Activated CD4-positive, alpha-beta T cell treated with anti-CD3 and anti-CD28 coated beads for 1 hour (primary cell): Measurements from ENCODE around the gene SPATA20.

ENCODE experiments used
- DNase-seq: peaks from one replicate; pipeline ENCODE4 v3.0.0-alpha.2; 2020

Gene SPATA20

DNA sequence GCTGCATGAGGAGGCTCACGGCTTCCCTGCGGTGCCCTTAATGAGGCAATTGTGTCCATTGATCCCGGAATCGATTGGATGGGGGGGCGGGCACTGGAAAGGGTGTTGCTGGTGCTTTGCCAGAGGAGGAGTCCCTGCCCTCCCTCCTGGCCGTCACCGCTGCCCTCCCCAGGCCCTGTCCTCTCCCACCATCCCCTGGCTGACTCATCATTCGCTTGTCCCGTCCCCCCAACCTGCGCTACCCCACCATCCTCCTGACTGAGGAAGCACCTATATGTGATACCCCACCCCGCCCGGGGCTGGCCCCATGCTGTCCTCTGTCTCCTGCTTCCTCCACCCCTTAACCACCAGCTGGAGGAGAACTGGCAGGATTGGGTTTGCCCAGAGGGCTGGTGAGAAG lies 34.3 kb downstream of the SPATA20 start:
- DNase-seq, result no peak

DNA sequence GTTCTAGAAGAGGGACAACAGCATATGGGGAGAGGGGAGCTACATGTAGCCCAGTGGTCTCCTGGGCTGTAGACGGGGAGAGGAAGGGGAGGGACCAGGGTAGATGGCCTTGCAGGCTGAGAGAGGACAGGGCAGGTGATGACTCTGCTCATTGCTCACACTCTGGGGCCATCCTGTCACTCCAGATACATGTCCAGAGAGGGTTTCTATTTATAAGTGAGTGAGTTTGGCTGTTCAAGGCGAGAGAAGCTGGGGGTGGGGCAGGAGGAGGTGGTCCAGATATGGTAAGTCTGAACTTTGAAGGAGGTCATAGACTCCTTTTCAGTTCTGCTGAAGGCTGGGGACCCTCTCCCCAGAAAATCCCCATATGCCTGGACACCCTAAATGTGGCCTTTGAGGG lies 35.8 kb downstream of the SPATA20 start:
- DNase-seq, result no peak

DNA sequence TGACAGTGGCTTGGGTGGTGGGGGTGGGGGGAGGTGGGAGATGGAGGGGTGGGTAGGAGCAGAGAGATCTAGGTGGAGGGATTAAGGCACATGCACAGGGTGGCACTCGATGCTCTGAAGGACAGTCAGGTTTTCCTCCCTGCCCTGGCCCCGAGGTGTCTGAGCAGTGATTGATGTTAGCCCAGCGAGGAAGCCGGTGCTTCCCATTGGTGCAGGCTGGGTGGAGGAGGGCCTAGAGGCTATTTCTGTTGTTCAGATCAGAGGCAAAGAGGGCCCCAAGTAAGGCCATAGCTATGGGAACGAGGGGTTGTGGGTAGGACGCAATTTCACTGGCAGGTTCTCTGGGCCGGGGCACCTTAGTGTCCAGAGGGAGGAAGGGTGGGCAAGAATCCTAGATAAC lies 36.7 kb downstream of the SPATA20 start:
- no peak for DNase-seq

DNA sequence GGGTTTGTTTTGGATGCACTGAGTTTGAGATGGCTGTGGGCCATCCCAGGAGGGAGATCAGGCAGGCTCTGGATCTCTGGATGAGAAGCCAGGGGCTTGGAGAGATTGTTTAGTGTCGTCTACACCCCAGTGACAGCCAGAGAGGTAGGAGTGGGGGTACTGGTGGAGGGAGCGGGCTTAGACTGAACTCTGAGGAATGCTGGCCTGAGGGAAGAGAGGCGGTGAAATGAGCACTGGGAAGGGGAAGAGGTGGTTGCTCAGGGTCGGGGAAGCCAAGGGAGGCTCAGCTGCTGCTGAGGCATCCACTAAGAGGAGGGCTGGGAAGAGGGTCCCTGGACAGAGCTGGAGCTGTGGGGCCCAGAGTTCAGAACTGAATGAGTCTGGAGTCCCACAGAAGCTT lies 37.1 kb downstream of the SPATA20 start:
- DNase-seq, result no peak

DNA sequence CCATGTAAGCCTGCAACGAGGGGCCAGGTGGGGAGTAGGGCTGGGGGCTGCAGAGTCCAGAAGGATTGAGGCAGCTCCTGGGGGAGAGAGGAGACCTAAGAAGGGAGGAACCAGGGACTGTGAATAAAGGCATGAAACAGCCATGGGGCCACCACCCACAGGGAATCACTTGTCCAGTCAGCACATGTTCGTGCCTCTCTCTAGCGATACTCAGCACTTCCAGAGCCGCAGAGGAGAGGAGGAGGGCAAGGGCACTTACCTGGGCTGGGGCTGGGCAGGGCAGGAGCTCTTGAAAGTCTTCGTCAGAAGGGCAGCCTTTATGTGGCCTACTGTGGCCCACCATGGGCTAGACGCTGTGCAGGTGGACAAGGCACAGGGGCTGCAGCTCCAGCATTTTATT lies 37.8 kb downstream of the SPATA20 start:
- DNase-seq, result no peak

DNA sequence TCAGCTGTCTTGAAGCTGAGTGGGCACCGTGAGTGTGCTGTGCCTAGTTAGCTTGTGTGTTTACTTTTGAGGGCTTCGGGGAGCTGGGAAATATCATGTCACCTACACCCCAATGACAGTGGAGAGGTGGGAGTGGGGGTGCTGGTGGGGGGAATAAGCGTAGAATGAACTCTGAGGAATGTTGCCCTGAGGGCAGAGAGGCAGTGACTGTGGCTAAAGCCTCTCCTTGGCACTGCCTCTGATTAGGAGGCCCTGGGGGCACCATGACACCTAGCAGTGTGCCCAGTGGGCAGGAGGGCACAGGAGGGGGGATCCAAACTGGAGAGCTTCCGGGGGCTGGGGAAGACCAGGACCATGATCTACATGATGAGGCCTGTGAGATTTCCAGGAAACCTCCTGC lies 38.4 kb downstream of the SPATA20 start:
- DNase-seq, result no peak

DNA sequence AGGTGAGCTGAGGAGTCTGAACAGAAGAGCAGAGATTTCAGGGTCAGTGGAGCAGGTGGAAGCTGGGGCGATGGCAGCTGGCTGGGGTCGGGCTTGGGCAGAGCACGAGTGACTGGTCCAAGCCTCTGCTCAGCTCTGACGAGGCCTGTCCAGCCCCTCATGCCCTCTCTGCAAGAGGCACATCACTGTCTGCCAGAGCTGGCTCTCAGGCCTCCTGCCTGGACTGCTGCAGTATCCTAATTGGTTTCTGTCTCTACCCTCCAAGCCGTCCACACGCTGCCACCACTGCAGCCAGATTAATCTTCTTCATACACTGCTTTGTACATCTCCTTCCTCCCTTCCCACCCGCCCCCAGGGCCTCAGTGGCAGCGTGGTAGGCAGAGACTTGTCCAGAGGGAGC lies 38.9 kb downstream of the SPATA20 start:
- DNase-seq, result no peak

DNA sequence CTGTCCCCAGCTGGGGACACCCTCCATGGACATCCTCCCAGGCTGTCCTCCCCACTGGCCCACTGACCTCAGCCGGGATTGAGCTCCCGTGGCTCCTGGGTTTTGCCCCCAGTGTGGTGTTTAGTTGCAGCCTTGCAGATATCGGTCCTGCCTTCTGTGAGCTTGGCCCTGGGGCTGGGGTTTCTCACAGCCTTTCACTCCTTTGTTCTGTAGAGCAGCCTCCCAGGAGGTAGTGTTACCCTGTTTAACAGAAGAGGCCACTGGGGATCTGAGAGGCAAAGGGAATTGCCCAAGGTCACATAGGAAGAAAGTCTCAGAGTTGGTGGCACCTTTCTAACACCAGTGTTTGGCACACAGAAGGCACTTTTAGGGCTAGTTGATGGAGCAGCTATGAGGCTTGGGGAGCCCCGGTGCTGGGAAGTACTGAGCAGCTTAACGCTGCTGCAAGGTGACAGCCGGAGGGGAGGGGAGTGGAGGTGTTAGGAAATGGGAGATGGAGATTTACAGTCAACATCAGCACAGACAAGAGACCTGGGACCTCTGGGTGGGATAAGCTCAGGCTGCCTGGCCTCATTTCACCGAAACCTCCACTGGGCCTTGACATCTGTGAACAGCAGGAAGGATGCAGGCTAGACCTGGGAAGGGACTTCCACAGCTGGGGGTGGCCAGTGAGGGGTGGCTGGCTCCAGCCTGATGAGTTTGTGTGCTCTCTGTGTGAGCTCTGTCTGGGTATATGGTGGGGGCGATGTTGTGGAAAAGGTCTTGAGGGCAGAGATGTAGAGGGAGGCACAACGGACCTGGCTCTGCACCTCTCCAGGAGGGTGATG lies 39.7 kb downstream of the SPATA20 start:
- DNase-seq, result no peak

DNA sequence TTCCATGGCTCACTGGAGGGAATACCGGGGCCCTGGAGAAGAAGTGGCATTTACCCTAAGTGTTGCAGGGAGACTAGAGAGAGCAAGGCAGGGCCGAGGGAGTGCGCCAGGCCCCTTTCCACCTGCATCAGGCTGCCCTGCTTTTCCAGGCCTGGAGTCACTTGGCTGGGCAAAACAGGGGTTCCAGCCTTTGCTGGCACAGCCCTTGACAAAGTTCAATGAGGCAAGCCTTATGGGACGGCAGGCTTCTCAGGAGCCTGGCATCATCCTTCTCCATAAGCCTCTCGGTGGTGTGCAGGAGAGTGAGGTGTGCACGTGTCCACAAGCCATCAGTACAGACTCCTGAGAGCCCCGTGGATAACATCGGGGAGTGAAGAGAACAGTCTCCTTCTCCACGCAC lies 40.6 kb downstream of the SPATA20 start:
- DNase-seq, result no peak

DNA sequence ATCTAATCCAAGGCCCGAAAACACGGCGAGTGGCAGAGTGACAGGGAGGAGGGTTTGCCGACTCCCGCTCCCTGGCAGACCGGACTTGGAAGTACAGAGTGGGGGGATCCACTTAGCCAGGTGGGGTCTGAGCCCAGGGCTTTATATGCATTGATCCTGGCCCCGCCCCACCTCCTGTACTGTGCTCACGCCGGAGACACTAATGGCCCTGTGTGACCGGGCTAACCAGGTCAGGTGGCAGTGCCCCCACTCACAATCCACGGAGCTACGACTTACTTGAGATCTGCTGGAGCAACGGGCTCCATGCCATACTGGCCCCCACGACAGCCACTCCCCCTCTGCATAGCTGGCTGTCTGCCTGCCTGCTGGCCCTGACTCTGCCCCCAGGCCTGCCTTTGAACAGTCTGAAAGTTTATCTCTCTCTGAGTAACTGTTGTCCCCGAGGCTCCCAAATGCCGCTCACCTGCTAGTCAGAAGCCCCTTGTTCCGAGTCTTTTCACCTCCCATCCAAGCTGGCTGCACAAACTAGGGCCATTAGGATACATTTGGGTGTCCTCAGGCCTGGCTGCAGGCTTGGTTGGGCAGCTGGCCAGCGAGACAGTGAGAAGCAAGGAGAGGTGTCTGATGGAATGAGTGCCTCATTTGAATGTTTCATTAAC lies 41.5 kb downstream of the SPATA20 start:
- DNase-seq, result no peak

DNA sequence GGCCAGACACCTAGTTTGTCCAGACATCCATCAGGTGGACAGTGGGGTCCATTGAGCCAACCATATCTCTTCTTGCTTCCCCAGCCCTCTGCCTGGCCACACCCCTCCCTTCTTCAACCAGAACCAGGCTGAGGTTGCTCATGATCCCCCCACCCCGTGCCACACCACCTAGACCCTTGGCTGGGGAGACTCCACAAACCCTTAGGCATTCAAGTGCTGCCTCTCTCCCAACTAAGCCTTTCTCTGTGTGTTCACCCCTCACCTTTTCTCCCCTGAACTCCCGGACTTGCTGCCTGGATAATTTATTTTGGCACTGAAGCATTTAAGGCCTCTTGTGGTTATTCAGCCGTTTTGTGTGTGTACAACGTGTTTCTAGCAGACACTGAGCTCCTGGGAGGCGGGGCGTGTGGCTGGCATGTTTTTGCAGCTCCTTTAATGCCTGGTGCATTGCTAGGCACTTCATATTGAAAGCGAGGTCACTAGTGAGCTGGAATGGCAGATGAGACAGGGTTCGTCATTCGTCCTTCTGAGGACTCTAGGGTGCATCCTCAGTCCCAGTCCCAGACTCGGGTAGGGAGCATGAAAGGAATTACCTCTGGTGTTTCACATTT lies 42.2 kb downstream of the SPATA20 start:
- no peak for DNase-seq

DNA sequence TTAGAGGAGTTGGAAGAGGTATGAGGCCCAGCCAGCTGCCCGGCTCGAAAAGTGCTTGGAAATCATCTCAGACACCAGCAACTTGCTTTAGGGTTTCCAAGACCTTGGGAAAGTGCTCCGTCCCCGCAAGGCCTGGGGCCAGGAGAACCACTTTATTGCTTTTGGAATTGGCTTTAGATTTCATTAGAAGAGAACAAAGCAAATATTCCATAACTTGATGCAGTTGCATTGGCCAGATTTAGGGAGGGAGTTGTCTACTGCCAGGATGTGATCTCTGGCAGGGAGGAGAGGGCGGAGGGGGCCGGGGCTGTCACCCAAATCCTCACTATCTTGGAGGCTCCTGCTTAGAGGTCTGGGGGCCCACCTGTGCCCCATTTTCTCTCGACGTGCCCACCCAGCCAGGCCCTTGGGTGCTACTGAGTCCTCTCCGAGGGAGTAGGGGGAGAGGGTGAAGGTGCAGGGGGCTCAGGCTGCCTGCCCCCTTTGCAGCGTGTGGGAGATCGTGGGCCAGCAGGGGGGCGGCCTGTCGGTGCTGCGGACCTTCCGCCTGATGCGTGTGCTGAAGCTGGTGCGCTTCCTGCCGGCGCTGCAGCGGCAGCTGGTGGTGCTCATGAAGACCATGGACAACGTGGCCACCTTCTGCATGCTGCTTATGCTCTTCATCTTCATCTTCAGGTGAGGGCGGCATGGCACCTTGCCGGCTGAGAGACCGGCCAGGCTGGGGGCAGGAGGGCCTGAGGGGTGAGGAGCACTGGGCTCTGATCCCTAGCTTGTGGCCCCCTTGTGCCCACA lies 44.2 kb downstream of the SPATA20 start:
- DNase-seq, result no peak

DNA sequence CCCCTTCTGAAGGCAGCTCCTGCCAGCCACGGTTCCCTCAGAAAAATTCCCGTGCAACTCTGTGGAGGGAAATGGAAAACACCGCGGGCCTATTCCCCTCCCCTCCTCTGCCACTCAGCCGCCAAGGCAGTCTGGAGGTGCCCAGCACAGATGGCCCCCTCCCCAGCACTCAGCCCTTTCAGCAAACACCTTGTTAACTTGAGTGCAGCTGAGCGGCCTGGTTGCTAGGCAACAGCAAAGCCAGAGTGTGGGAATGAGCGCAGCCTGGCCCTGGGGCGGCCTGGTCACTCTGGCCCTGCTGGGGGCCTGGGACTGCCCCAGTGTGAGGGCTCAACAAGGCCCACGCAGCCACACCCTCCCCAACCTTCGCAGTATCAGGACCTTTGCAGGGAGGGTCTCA lies 46.3 kb downstream of the SPATA20 start:
- DNase-seq, result no peak

DNA sequence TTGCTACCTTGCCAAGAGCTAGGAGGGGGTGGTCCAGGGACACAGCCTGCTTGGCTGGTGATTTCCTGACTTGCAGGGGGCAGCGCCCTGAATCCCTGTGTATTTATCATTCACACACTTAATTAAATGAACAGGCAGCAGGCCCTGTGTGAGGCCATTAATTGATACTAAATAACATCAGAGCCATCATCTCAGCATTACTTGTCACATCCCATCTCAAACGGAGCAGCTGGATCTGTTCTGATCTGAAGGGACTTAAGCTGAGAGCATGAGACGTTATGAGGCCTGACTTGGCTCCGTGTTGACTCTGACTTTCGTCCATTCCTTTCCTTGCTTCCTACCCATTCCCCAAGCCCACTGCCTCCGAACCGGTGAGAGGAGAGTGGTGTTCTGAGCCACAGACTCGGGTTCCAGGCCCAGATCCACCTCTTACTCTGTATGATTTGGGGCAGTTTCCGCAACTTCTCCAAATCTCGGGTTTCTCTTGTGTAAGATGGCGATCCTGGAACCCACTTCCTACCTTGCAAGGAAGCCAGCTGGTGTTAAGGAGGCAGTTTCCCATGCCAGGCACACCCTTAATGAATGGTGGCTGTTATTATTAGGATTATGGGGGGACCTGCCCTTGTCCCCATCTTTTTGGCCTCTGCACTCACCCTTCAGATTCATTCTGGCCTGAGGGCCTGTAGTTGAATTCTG lies 47.3 kb downstream of the SPATA20 start:
- no peak for DNase-seq

DNA sequence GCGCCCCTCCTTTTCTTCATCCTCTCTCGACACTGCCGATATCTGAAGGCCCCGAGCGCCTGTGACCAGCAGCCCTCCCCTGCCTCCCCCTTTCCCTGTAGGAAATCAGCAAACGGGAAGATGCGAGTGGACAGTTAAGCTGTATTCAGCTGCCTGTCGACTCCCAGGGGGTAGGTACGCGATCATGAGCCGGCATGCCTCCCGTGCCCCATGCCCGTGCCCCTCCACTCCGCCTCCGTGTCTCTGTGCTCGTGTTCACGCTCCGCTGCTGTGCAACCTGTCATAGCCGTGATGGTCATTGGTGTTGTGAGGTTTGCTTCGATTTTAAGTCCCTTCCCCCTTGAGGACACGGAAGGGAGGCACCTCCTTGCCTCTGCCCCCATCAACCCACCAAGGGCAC lies 47.9 kb downstream of the SPATA20 start:
- DNase-seq, result no peak

DNA sequence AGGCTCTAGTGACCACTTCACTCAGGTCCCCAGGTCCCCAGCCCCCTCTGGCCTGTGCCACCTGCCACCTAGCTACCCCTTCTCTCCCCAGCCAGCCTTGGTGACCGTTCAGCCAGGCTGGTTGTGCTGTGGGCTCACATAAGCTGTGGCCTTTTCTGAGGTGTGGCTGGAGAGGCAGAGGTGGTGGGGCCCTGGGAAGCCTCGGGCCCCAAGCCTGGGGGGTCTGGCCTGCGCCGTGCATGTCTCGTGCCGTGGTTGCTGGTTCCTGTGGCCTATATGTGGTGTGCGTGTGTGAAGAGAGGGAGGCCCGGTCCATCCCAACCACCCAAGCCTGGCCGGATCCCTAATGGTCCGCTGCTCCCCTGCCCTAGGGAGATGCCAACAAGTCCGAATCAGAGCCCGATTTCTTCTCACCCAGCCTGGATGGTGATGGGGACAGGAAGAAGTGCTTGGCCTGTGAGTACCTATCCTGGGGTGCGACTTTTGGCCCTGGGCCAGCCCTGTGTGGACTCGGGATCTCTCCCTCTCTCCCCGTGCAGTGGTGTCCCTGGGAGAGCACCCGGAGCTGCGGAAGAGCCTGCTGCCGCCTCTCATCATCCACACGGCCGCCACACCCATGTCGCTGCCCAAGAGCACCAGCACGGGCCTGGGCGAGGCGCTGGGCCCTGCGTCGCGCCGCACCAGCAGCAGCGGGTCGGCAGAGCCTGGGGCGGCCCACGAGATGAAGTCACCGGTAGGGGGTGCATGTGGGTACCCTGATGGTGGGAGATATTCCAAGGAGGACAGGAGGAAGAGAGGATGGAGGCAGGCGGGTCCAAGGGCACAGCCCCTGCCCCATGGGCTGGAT lies 49.4 kb downstream of the SPATA20 start:
- no peak for DNase-seq

DNA sequence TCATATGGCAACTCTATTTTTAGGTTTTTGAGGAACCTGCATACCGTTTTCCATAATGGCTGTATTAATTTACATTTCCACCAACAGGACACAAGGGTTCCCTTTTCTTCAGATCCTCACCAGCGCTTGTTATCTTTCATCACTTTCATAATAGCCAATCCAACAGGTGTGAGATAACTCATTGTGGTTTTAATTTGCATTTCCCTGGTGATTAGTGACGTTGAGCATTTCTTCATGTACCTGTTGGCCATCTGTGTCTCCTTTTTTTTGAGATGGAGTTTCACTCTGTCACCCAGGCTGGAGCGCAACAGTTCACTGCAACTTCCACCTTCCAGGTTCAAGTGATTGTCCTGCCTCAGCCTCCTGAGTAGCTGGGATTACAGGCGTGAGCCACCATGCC lies 51.5 kb downstream of the SPATA20 start:
- no peak for DNase-seq

DNA sequence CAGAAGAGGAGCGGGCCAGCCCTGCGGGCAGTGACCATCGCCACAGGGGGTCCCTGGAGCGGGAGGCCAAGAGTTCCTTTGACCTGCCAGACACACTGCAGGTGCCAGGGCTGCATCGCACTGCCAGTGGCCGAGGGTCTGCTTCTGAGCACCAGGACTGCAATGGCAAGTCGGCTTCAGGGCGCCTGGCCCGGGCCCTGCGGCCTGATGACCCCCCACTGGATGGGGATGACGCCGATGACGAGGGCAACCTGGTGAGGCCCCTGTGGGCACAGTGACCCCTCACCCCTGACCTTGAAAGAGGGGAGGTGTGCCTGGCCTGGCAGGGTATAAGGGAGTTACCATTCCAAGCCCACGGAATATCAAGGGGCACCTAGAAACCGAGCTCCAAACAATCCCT lies 52.6 kb downstream of the SPATA20 start:
- no peak for DNase-seq

DNA sequence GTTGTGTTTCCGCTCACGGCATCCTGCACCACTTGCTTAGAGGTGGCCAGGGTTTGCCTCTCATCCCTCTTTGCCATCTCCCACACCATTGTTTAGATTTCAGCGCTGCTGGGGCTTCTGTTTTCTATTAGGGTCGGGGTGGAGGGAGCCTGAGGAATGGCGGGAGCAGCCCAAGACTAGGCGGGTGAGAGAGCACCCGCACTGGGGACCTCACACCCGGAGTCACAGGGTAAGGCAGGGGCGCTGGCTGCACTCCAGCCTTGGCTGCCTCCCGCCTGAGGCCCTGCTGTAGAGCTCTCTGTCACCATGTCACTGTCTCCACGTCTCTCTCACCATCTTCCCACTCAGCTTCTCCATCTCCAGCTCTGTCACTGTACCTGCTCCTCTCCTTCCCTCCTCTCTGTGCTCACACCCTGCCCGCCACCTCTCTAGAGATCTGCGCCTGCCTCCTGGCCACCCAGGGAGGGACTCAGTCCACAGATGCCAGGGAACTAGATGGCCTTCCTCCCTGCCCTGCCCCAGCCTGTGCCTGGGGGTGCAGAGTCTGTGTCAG lies 54.9 kb downstream of the SPATA20 start:
- DNase-seq, result no peak

DNA sequence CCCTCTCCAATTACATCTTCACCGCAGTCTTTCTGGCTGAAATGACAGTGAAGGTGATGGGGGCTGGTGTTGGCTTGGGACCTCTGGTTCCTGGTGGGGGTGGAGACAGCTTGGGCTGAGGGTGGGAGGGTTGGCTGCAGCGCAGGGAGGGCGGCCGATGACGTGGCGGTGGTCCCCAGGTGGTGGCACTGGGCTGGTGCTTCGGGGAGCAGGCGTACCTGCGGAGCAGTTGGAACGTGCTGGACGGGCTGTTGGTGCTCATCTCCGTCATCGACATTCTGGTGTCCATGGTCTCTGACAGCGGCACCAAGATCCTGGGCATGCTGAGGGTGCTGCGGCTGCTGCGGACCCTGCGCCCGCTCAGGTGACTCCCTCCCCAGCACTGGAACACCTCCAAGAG lies 55.9 kb downstream of the SPATA20 start:
- no peak for DNase-seq

DNA sequence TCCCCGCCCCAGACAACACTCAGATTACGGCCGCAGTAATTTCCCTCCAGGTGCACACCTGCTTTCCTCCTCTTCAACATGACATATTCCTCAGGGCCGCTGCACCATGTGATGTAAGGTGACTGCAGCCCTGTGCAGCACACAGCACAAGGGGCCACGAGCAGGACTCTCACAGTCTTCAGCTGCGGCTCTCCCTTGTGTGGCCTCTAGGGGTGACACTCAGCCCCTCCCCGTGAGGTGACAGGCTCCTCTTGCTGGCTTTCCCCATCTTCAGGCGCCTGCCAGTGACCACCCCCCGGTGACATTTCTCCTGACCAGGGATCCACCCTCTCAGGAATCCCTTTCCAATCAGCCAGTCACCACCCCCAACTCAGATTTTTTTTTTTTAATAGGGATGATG lies 56.4 kb downstream of the SPATA20 start:
- no peak for DNase-seq

DNA sequence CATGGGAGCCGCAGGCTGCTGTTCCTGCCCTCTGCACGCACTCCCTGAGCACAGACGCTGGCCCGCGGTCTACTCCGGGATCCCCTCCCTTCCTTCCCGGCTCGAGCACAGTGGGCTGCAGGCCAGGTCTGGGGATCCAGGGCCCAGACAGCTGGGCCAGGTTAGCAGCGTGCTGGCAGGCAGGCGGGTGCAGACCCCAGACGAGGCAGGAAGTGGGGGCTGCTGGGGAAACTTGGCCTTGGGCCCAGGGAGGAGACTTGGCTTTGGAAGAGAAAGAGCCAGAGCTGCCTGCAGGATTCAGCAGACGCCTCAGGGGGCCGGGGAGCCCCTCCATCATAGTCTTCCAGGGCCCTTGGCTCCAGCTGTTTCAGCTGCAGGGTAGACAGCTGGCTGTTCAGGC lies 57.5 kb downstream of the SPATA20 start:
- no peak for DNase-seq
